ENCODE measurements around the gene BORCS5.

Gene BORCS5

GRCh38 chr12:12506496-12506890 lies 149.6 kb downstream of the BORCS5 start:
- TF ChIP-seq POLR2AphosphoS5 (IDR thresholded peaks at IDR 0.05; ENCODE audit: low read depth, low read length), result no peak
- TF ChIP-seq REST (IDR thresholded peaks at IDR 0.05; ENCODE audit: insufficient read depth in 1 of 2, low read depth in 2 of 2, low read length in 2 of 2), result peak in 1 of 2 experiments; percentile 59; a peak in 1 of 4 replicates
- peak; percentile 71 for TF ChIP-seq FOXP2 (optimal IDR thresholded peaks at IDR 0.05; ENCODE audit: borderline replicate concordance, extremely low read depth, extremely low read length, insufficient read depth)
- 0 out of 2 replicates have a peak, but pooled peaks have one; percentile 61 for TF ChIP-seq SIN3A (IDR thresholded peaks at IDR 0.05; ENCODE audit: borderline replicate concordance, insufficient read depth, low read length)
- TF ChIP-seq TAF1 (IDR thresholded peaks at IDR 0.05; ENCODE audit: borderline replicate concordance, insufficient read depth, low read length), result peak; percentile 51; the same call in 1 of the 2 replicates

- TF ChIP-seq REST (IDR thresholded peaks at IDR 0.05; ENCODE audit: insufficient read depth in 1 of 2, low read depth in 2 of 2, low read length in 2 of 2), result no peak
- TF ChIP-seq POLR2AphosphoS5 (IDR thresholded peaks at IDR 0.05; ENCODE audit: low read depth, low read length), result no peak
- no peak for TF ChIP-seq SIN3A (IDR thresholded peaks at IDR 0.05; ENCODE audit: borderline replicate concordance, insufficient read depth, low read length)
Observed at GRCh38 chr12:12507121-12507520, 150.2 kb downstream of the BORCS5 start.

GRCh38 chr12:12508612-12509011 lies 151.7 kb downstream of the BORCS5 start:
- TF ChIP-seq REST (IDR thresholded peaks at IDR 0.05; ENCODE audit: insufficient read depth in 1 of 2, low read depth in 2 of 2, low read length in 2 of 2) (no peak), SIN3A (IDR thresholded peaks at IDR 0.05; ENCODE audit: borderline replicate concordance, insufficient read depth, low read length) (no peak), POLR2AphosphoS5 (IDR thresholded peaks at IDR 0.05; ENCODE audit: low read depth, low read length) (no peak), FOXP2 (optimal IDR thresholded peaks at IDR 0.05; ENCODE audit: borderline replicate concordance, extremely low read depth, extremely low read length, insufficient read depth) (no peak), TAF1 (IDR thresholded peaks at IDR 0.05; ENCODE audit: borderline replicate concordance, insufficient read depth, low read length) (no peak)

- TF ChIP-seq REST (IDR thresholded peaks at IDR 0.05; ENCODE audit: insufficient read depth in 1 of 2, low read depth in 2 of 2, low read length in 2 of 2), result no peak
Observed at GRCh38 chr12:12510141-12510540, 153.3 kb downstream of the BORCS5 start.

- TF ChIP-seq POLR2AphosphoS5 (IDR thresholded peaks at IDR 0.05; ENCODE audit: low read depth, low read length) (no peak), FOXP2 (optimal IDR thresholded peaks at IDR 0.05; ENCODE audit: borderline replicate concordance, extremely low read depth, extremely low read length, insufficient read depth) (no peak), SIN3A (IDR thresholded peaks at IDR 0.05; ENCODE audit: borderline replicate concordance, insufficient read depth, low read length) (no peak), TAF1 (IDR thresholded peaks at IDR 0.05; ENCODE audit: borderline replicate concordance, insufficient read depth, low read length) (no peak), REST (IDR thresholded peaks at IDR 0.05; ENCODE audit: insufficient read depth in 1 of 2, low read depth in 2 of 2, low read length in 2 of 2) (no peak)
Observed at GRCh38 chr12:12510551-12510950, 153.7 kb downstream of the BORCS5 start.

Measured in PFSK-1 (cell line).